ENCODE results near the gene BAZ1A.
A peak's percentile ranks its signal among the peaks of the same experiment; 100 is the strongest.

The BAZ1A gene

DNA sequence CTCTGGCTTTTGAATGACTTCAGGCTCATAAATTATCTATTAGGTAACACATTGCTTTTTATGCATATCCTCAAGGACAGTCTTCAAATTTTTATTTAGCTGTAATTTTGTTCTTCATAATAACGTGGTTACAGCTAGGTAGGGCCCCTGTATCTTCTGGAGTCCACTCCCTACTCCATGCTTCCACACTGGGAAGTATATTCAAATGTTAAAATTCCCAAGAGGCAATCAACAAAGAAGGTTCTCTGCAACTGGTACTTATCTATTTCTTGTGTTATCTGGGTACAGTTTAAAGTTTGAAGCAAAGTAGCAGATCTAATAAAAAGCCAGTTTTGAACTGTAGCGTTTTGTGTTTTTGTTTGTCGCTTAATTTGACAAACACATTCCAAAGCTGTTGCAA is 20.1 kb upstream of the BAZ1A start:
- no peak for TF ChIP-seq CTCF (conservative IDR thresholded peaks at IDR 0.05)
- no peak overlapping the region for H3K27ac ChIP-seq

DNA sequence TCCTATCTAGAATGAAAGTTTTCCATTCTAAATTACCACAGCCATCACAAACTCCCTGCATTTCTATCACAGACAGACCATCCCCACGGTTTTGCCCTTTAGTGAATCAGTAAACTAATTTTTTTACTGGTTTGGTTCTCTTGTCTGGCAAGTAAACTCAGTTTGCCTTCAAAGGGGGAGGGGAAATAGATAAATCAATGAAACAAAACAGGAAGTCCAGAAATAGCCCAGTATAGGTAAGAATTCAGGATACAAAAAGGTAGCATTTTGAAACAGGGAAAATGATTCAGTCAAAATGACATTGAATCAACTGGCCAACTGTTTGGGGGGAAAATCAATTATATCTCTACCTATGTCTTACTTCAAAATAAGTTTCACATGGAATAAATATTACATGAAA is 15.8 kb upstream of the BAZ1A start:
- TF ChIP-seq CTCF (conservative IDR thresholded peaks at IDR 0.05), result no peak

GRCh38 chr14:34888186-34888585 is 13.0 kb upstream of the BAZ1A start:
- no peak overlapping the region for H3K27ac ChIP-seq
- no peak for TF ChIP-seq CTCF (conservative IDR thresholded peaks at IDR 0.05)

More for the DNA sequence above, 15.8 kb upstream of the BAZ1A start:
- no peak overlapping the region for H3K27ac ChIP-seq

GRCh38 chr14:34883954-34884353 is 8.8 kb upstream of the BAZ1A start:
- TF ChIP-seq CTCF (conservative IDR thresholded peaks at IDR 0.05), result no peak
- no peak overlapping the region for H3K27ac ChIP-seq

DNA sequence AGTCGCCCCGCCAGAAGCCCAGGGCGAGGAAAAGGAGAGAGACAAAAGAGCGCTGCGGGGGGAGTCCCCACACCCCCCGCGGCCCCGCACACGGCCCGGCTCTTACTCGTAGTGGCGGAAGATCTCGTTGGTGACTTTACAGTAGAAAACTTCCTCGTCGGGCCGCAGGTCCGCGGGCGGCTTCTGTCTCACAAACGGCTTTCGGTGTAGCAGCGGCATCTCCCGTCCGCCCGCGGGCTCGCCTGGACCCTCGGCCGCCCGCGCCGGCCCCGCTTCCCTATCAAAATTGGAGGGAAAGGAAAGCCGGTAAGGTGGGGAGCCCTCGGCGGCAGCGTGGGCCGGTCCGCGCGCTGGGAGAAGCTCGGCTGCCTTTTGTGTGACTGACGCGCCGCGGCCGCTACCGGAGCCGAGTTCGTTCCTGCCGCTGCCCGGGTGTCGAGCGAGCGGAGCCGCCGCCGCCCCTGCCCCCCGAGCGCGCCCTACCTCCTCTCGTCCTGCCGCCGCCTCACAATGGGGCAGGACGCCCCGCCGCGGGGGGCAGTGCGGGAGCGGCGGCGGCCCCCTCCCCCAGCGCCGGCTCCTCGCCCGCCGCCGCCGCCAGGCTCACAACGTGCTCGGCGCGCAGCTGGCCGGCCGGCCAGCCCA is 652 bp downstream of the BAZ1A start:
- H3K27ac ChIP-seq, result peak overlapping the region; percentile 96
- 0 out of 2 replicates have a peak, but pooled peaks have one; percentile 6 for TF ChIP-seq CTCF (conservative IDR thresholded peaks at IDR 0.05)

GRCh38 chr14:34873589-34874385 is 1.4 kb downstream of the BAZ1A start:
- TF ChIP-seq CTCF (conservative IDR thresholded peaks at IDR 0.05), result no peak
- peak overlapping the region; percentile 96 for H3K27ac ChIP-seq

DNA sequence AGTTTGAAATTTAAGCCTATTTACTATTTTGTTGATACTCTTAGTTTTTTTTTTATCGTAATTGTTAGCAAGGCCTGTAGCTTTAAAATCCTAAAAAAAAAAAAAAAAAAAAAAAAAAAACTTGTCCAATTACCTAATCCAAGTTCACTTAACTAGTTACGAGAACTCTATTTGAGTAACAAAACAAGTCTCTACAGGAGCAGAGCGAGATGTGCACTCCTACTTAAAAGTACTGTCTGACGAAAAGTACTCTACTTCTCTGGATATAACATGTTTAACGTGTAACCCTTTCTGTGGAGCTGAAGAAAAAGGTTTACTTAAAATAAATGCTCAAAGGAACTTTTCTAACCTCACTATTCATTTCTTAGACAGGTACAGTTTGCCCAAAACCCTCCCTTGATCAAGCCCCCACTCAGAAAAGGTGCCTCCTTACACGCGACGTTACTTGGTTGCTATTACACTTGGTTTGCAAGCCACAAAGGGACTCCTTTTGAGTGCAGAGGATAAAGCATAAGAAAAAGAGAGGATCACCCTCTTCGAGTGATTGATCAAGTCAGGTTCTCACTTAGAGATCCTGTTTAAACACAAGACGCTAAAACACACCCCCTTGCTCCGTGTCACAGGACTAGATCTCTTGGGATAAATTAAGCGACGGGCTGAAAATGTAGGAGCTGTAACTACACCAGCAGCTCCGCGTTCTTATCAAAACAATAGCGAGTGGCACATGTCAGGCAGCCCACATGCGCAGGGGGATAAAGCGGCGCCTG is 2.2 kb downstream of the BAZ1A start:
- H3K27ac ChIP-seq, result peak overlapping the region; percentile 96
- no peak for TF ChIP-seq CTCF (conservative IDR thresholded peaks at IDR 0.05)

All from VCaP (cell line).